Subcutaneous abdominal adipose tissue (tissue), 5 donors: ENCODE results near the gene SIAH3.

Experiments used
- H3K27ac ChIP-seq: one replicate; pipeline ENCODE4 v1.7.0; 2013; ENCODE audit warnings: low read depth, mild to moderate bottlenecking, inconsistent platforms, low read length, moderate library complexity
- H3K27me3 ChIP-seq, 5 donors: one replicate each; pipeline ENCODE4 v1.7.0; 2013; ENCODE audit warnings: low read length in 5 of 5, inconsistent platforms in 1 of 5; ENCODE audit not compliant: control insufficient read depth in 5 of 5, insufficient read depth in 4 of 5
- H3K36me3 ChIP-seq, 5 donors: one replicate each; pipeline ENCODE4 v1.7.0; 2013; ENCODE audit warnings: low read length in 5 of 5; ENCODE audit not compliant: control insufficient read depth in 5 of 5, insufficient read depth in 5 of 5
- H3K4me1 ChIP-seq, 5 donors: one replicate each; pipeline ENCODE4 v1.7.0; 2013; ENCODE audit warnings: low read length in 5 of 5, mild to moderate bottlenecking in 3 of 5, moderate library complexity in 1 of 5; ENCODE audit not compliant: control insufficient read depth in 5 of 5, insufficient read depth in 5 of 5
- H3K4me3 ChIP-seq, 5 donors: one replicate each; pipeline ENCODE4 v1.7.0; 2013; ENCODE audit warnings: low read length in 5 of 5, low read depth in 1 of 5
- H3K9ac ChIP-seq, 5 donors: one replicate each; pipeline ENCODE4 v1.7.0; 2013; ENCODE audit warnings: low read length in 5 of 5, mild to moderate bottlenecking in 4 of 5, moderate library complexity in 3 of 5
- H3K9me3 ChIP-seq, 5 donors: one replicate each; pipeline ENCODE4 v1.7.0; 2013; ENCODE audit warnings: low read length in 5 of 5; ENCODE audit not compliant: control insufficient read depth in 5 of 5
- donor health status: healthy.
- donor health status: healthy.
- donor health status: healthy.
- donor health status: healthy.
- donor health status: healthy.

The SIAH3 gene

GRCh38 chr13:45828256-45828968, 23.1 kb downstream of the SIAH3 start:
- peaks cover 0 to 8% (median 0%) of the 10 kb centered on the region in 5 donors for H3K4me1 ChIP-seq
- no peak overlapping the region for H3K27ac ChIP-seq
- no peaks in the 10 kb centered on the region for H3K9me3 ChIP-seq
- no peaks in the 10 kb centered on the region for H3K36me3 ChIP-seq
- no peak overlapping the region for H3K4me3 ChIP-seq
- H3K9ac ChIP-seq = no peak overlapping the region
- H3K27me3 ChIP-seq = no peaks in the 10 kb centered on the region

GRCh38 chr13:45827318-45827717, 24.2 kb downstream of the SIAH3 start:
- Histone ChIP-seq H3K9ac (no peak overlapping the region), H3K4me3 (no peak overlapping the region), H3K27me3 (no peaks in the 10 kb centered on the region), H3K27ac (no peak overlapping the region), H3K9me3 (no peaks in the 10 kb centered on the region), H3K36me3 (no peaks in the 10 kb centered on the region), H3K4me1 (peaks cover 0 to 6% (median 0%) of the 10 kb centered on the region in 5 donors)

GRCh38 chr13:45826731-45827130, 24.8 kb downstream of the SIAH3 start:
- no peak overlapping the region for H3K9ac ChIP-seq
- H3K27me3 ChIP-seq = peaks cover 0 to under 1% (median 0%) of the 10 kb centered on the region in 5 donors
- no peaks in the 10 kb centered on the region for H3K9me3 ChIP-seq
- H3K36me3 ChIP-seq = no peaks in the 10 kb centered on the region
- peaks cover 0 to 6% (median 0%) of the 10 kb centered on the region in 5 donors for H3K4me1 ChIP-seq
- H3K4me3 ChIP-seq = no peak overlapping the region
- H3K27ac ChIP-seq = no peak overlapping the region

GRCh38 chr13:45825387-45825650, 26.2 kb downstream of the SIAH3 start:
- peaks cover 0 to 6% (median 0%) of the 10 kb centered on the region in 5 donors for H3K4me1 ChIP-seq
- H3K9ac ChIP-seq = no peak overlapping the region
- peaks cover 0 to 3% (median 0%) of the 10 kb centered on the region in 5 donors for H3K27me3 ChIP-seq

GRCh38 chr13:45823583-45823982, 28.0 kb downstream of the SIAH3 start:
- peaks cover 0 to 6% (median 0%) of the 10 kb centered on the region in 5 donors for H3K4me1 ChIP-seq
- H3K27ac ChIP-seq = no peak overlapping the region
- H3K9ac ChIP-seq = no peak overlapping the region
- no peaks in the 10 kb centered on the region for H3K36me3 ChIP-seq
- peaks cover 0 to 3% (median 0%) of the 10 kb centered on the region in 5 donors for H3K27me3 ChIP-seq
- peaks cover 0 to 3% (median under 1%) of the 10 kb centered on the region in 5 donors for H3K9me3 ChIP-seq
- no peak overlapping the region for H3K4me3 ChIP-seq

More at GRCh38 chr13:45825387-45825650, 26.2 kb downstream of the SIAH3 start:
- H3K36me3 ChIP-seq = no peaks in the 10 kb centered on the region
- no peak overlapping the region for H3K4me3 ChIP-seq
- H3K9me3 ChIP-seq = no peaks in the 10 kb centered on the region
- H3K27ac ChIP-seq = no peak overlapping the region

GRCh38 chr13:45821811-45822210, 29.7 kb downstream of the SIAH3 start:
- H3K9ac ChIP-seq = no peak overlapping the region
- H3K27ac ChIP-seq = no peak overlapping the region
- H3K9me3 ChIP-seq = peaks cover 0 to 9% (median 5%) of the 10 kb centered on the region in 5 donors
- no peak overlapping the region for H3K4me3 ChIP-seq
- H3K27me3 ChIP-seq = peaks cover 0 to 3% (median 0%) of the 10 kb centered on the region in 5 donors
- no peaks in the 10 kb centered on the region for H3K36me3 ChIP-seq
- H3K4me1 ChIP-seq = no peaks in the 10 kb centered on the region

- Histone ChIP-seq H3K4me1 (no peaks in the 10 kb centered on the region), H3K9me3 (peaks cover 0 to 9% (median 5%) of the 10 kb centered on the region in 5 donors), H3K36me3 (no peaks in the 10 kb centered on the region), H3K9ac (no peak overlapping the region), H3K27ac (no peak overlapping the region), H3K4me3 (no peak overlapping the region), H3K27me3 (peaks cover 0 to 3% (median 0%) of the 10 kb centered on the region in 5 donors)
Measured at GRCh38 chr13:45820106-45820838, 31.3 kb downstream of the SIAH3 start.

GRCh38 chr13:45817833-45818232, 33.7 kb downstream of the SIAH3 start:
- H3K27ac ChIP-seq = no peak overlapping the region

GRCh38 chr13:45816427-45816826, 35.1 kb downstream of the SIAH3 start:
- peaks cover 0 to 9% (median 5%) of the 10 kb centered on the region in 5 donors for H3K9me3 ChIP-seq
- H3K27ac ChIP-seq = no peak overlapping the region
- no peaks in the 10 kb centered on the region for H3K4me1 ChIP-seq
- H3K4me3 ChIP-seq = no peak overlapping the region
- no peak overlapping the region for H3K9ac ChIP-seq
- no peaks in the 10 kb centered on the region for H3K36me3 ChIP-seq
- H3K27me3 ChIP-seq = no peaks in the 10 kb centered on the region

More at GRCh38 chr13:45817833-45818232, 33.7 kb downstream of the SIAH3 start:
- Histone ChIP-seq H3K4me3 (no peak overlapping the region), H3K27me3 (peaks cover 0 to 3% (median 0%) of the 10 kb centered on the region in 5 donors), H3K9ac (no peak overlapping the region), H3K9me3 (peaks cover 0 to 9% (median 5%) of the 10 kb centered on the region in 5 donors), H3K4me1 (no peaks in the 10 kb centered on the region), H3K36me3 (no peaks in the 10 kb centered on the region)

GRCh38 chr13:45812695-45813372, 38.7 kb downstream of the SIAH3 start:
- Histone ChIP-seq H3K27me3 (no peaks in the 10 kb centered on the region), H3K36me3 (no peaks in the 10 kb centered on the region), H3K27ac (no peak overlapping the region), H3K9ac (no peak overlapping the region), H3K4me3 (no peak overlapping the region), H3K9me3 (no peaks in the 10 kb centered on the region), H3K4me1 (no peaks in the 10 kb centered on the region)
